ENCODE results near the gene SLC12A5. TPM values are rescaled to one million over a fixed set of nuclear protein-coding genes. Genes with fewer than 3 reads are reported as not detected.

Gene SLC12A5
- total RNA-seq, 1 experiment from 2014 or later: 7.2 TPM

GRCh38 chr20:46078954-46079353, 49.9 kb downstream of the SLC12A5 start:
- DNase-seq (ENCODE audit: low spot score) (no peak), ATAC-seq (no peak; the same call in 1 of the 2 replicates)
- TF ChIP-seq ZNF416 (CRISPR knock-in tag; IDR thresholded peaks at IDR 0.05) (no peak), NR3C1 (CRISPR knock-in tag; conservative IDR thresholded peaks at IDR 0.05; ENCODE audit: low read depth) (no peak), FOXP1 (CRISPR knock-in tag; IDR thresholded peaks at IDR 0.05; ENCODE audit: borderline replicate concordance) (no peak), STAT6 (CRISPR knock-in tag; conservative IDR thresholded peaks at IDR 0.05; ENCODE audit: low read depth) (no peak), ZNF138 (CRISPR knock-in tag; conservative IDR thresholded peaks at IDR 0.05) (no peak), CDX4 (CRISPR knock-in tag; IDR thresholded peaks at IDR 0.05; ENCODE audit: borderline replicate concordance) (no peak), E2F4 (CRISPR knock-in tag; IDR thresholded peaks at IDR 0.05; ENCODE audit: borderline replicate concordance, low read depth) (no peak), MXD4 (CRISPR knock-in tag; IDR thresholded peaks at IDR 0.05; ENCODE audit: borderline replicate concordance) (no peak), ATF2 (CRISPR knock-in tag; IDR thresholded peaks at IDR 0.05; ENCODE audit: borderline replicate concordance, low read depth) (no peak), ZNF263 (CRISPR knock-in tag; IDR thresholded peaks at IDR 0.05; ENCODE audit: low read depth) (no peak), ZNF532 (CRISPR knock-in tag; IDR thresholded peaks at IDR 0.05; ENCODE audit: borderline replicate concordance) (no peak), ESRRA (CRISPR knock-in tag; IDR thresholded peaks at IDR 0.05; ENCODE audit: borderline replicate concordance) (no peak), SMAD4 (CRISPR knock-in tag; IDR thresholded peaks at IDR 0.05) (no peak)
- Mint-ChIP-seq H3K27ac (peak overlapping the region; percentile 26), H3K4me1 (peaks cover 37% of the 10 kb centered on the region), H3K9me3 (no peaks in the 10 kb centered on the region), H3K4me3 (no peak overlapping the region), H3K27me3 (ENCODE audit: low read depth) (no peaks in the 10 kb centered on the region), H3K36me3 (peaks cover 19% of the 10 kb centered on the region)
- ChIA-PET POLR2A (interaction anchor here (0.6 kb wide), 1 partner anchor 271 kb away, joined by 3 read pairs; no protein-coding TSS in a partner anchor), CTCF (interaction anchor here (0.7 to 1.9 kb wide), 3 partner anchors 20 to 158 kb away, joined by 3 to 5 read pairs (median 4); no protein-coding TSS in a partner anchor)

- Mint-ChIP-seq H3K4me3 (no peak overlapping the region), H3K4me1 (peaks cover 49% of the 10 kb centered on the region), H3K27ac (no peak overlapping the region), H3K9me3 (no peaks in the 10 kb centered on the region), H3K36me3 (peaks cover 9% of the 10 kb centered on the region; the same call in 1 of the 2 replicates), H3K27me3 (ENCODE audit: low read depth) (no peaks in the 10 kb centered on the region)
- no peak for DNase-seq (ENCODE audit: low spot score)
- POLR2A ChIA-PET: no interaction called here
- CTCF ChIA-PET: no interaction called here
- no peak for ATAC-seq
- TF ChIP-seq ZNF671 (CRISPR knock-in tag; IDR thresholded peaks at IDR 0.05) (no peak), FOXJ3 (CRISPR knock-in tag; IDR thresholded peaks at IDR 0.05; ENCODE audit: borderline replicate concordance) (no peak), ZMAT4 (CRISPR knock-in tag; IDR thresholded peaks at IDR 0.05) (no peak), JAZF1 (CRISPR knock-in tag; IDR thresholded peaks at IDR 0.05) (no peak), CREB1 (CRISPR knock-in tag; IDR thresholded peaks at IDR 0.05) (no peak), MYBL2 (CRISPR knock-in tag; IDR thresholded peaks at IDR 0.05) (no peak), ZSCAN18 (CRISPR knock-in tag; IDR thresholded peaks at IDR 0.05) (no peak)
These were observed 52.1 kb downstream of the SLC12A5 start for GRCh38 chr20:46081074-46081473.
